Duodenal mucosa (tissue), 2 donors: Measurements from ENCODE around the gene CTU2.
A peak's percentile ranks its signal among the peaks of the same experiment; 100 is the strongest.

ENCODE experiments used
- H3K27ac ChIP-seq: one replicate; pipeline ENCODE4 v1.7.0; 2013; ENCODE audit warnings: low read depth, low read length
- H3K27me3 ChIP-seq, 2 donors: one replicate each; pipeline ENCODE4 v1.7.0; 2013; ENCODE audit warnings: low read length in 2 of 2, control low read depth in 1 of 2; ENCODE audit not compliant: insufficient read depth in 2 of 2, control insufficient read depth in 1 of 2
- H3K36me3 ChIP-seq, 2 donors: one replicate each; pipeline ENCODE4 v1.7.0; 2013; ENCODE audit warnings: low read length in 2 of 2, control low read depth in 1 of 2; ENCODE audit not compliant: insufficient read depth in 2 of 2, control insufficient read depth in 1 of 2
- H3K4me1 ChIP-seq, 2 donors: one replicate each; pipeline ENCODE4 v1.7.0; 2013; ENCODE audit warnings: low read length in 2 of 2, control low read depth in 1 of 2; ENCODE audit not compliant: insufficient read depth in 2 of 2, control insufficient read depth in 1 of 2
- H3K4me3 ChIP-seq, 2 donors: one replicate each; pipeline ENCODE4 v1.7.0; 2013; ENCODE audit warnings: low read length in 2 of 2, low read depth in 1 of 2
- H3K9ac ChIP-seq, 2 donors: one replicate each; pipeline ENCODE4 v1.7.0; 2013; ENCODE audit warnings: low read length in 2 of 2, low read depth in 1 of 2
- H3K9me3 ChIP-seq, 2 donors: one replicate each; pipeline ENCODE4 v1.7.0; 2013; ENCODE audit warnings: low read length in 2 of 2, control low read depth in 1 of 2; ENCODE audit not compliant: control insufficient read depth in 1 of 2

CTU2 gene

GRCh38 chr16:88681084-88681680 is 25.1 kb upstream of the CTU2 start:
- peaks cover 0 to 3% of the 10 kb centered on the region in 2 donors for H3K36me3 ChIP-seq
- H3K9me3 ChIP-seq, result no peaks in the 10 kb centered on the region
- peaks cover 16 to 38% of the 10 kb centered on the region in 2 donors for H3K4me1 ChIP-seq
- peak overlapping the region; percentile 35 to 36 for H3K4me3 ChIP-seq
- peak overlapping the region in 1 of 2 donors; percentile 25 for H3K9ac ChIP-seq
- H3K27ac ChIP-seq, result no peak overlapping the region
- H3K27me3 ChIP-seq, result peaks cover 4 to 5% of the 10 kb centered on the region in 2 donors

DNA sequence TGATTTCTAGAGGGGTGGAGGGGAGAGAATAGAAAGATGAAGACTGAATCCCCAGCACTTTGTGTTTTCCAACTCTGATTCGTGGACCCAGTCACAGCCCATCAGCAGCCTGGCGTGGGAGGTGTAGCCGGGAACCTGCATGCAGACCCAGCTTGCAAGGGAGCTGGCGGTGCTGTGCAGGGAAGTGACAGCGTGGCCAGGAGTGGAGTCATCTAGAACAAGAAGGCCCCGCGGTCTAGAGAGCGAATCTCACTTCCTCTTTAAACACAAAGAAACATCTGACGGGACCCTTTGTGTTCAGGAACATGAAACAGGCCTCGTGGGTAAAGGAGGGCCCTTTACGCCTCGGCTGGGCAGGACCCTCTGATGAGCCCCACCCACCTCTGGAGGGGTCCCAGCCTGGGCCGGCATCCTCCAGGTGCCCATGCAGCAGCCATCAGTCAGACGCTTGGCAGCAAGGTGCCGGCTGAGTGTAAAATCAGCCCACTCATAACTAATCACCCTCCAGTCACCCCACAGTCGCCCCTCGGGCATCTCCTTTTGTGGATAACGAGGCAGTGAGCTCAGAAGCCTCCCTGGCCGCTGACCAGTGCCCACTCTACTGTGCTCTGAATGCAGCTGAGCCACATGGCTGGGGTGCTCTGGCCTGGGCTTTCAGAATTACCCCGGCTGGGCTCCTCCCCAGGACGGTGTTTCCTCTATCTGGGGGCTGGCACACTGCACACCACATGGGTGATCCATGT is 24.4 kb upstream of the CTU2 start:
- Histone ChIP-seq H3K4me3 (peak overlapping the region; percentile 35 to 36), H3K9ac (peak overlapping the region in 1 of 2 donors; percentile 25), H3K9me3 (no peaks in the 10 kb centered on the region), H3K36me3 (peaks cover 0 to 3% of the 10 kb centered on the region in 2 donors), H3K27ac (peak overlapping the region; percentile 63), H3K27me3 (peaks cover 4 to 5% of the 10 kb centered on the region in 2 donors), H3K4me1 (peaks cover 20 to 42% of the 10 kb centered on the region in 2 donors)

DNA sequence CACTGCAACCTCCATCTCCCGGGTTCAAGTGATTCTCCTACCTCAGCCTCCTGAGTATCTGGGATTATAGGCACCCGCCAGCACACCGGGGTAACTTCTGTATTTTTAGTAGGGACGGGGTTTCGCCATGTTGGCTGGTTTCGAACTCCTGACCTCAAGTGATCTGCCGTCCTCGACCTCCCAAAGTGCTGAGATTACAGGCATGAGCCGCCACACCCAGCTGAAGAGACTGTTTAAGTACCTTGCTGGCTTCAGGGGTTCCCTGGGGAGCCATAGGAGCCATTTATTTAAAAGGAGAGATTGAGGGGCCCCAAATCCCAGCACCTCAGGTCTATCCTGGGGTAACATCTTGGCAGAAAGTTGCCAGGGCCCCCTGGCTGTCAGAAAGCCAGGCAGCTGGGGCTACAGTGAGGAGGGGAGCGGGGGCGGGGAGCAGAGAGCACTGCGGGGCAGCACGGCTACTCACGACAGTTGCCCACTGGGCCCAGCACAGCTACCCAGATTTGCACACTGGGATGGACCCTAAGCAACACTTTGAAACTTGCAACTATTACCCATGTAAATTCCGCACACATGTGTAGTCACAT is 21.6 kb upstream of the CTU2 start:
- no peaks in the 10 kb centered on the region for H3K9me3 ChIP-seq
- no peak overlapping the region for H3K27ac ChIP-seq
- peaks cover 30 to 57% of the 10 kb centered on the region in 2 donors for H3K4me1 ChIP-seq
- no peaks in the 10 kb centered on the region for H3K36me3 ChIP-seq
- peak overlapping the region in 1 of 2 donors; percentile 70 for H3K4me3 ChIP-seq
- no peak overlapping the region for H3K9ac ChIP-seq
- peaks cover 4 to 5% of the 10 kb centered on the region in 2 donors for H3K27me3 ChIP-seq

- no peak overlapping the region for H3K27ac ChIP-seq
- H3K9me3 ChIP-seq, result no peaks in the 10 kb centered on the region
- peak overlapping the region; percentile 25 to 32 for H3K9ac ChIP-seq
- peaks cover 30 to 57% of the 10 kb centered on the region in 2 donors for H3K4me1 ChIP-seq
- H3K27me3 ChIP-seq, result peaks cover 4 to 5% of the 10 kb centered on the region in 2 donors
- H3K4me3 ChIP-seq, result peak overlapping the region; percentile 70
- no peaks in the 10 kb centered on the region for H3K36me3 ChIP-seq
Observed at GRCh38 chr16:88685156-88686061, 20.9 kb upstream of the CTU2 start.

GRCh38 chr16:88686062-88686438 is 20.3 kb upstream of the CTU2 start:
- Histone ChIP-seq H3K4me1 (peaks cover 30 to 54% of the 10 kb centered on the region in 2 donors), H3K4me3 (peak overlapping the region; percentile 70), H3K9ac (peak overlapping the region in 1 of 2 donors; percentile 4), H3K9me3 (no peaks in the 10 kb centered on the region), H3K36me3 (no peaks in the 10 kb centered on the region), H3K27ac (no peak overlapping the region), H3K27me3 (peaks cover 4 to 5% of the 10 kb centered on the region in 2 donors)

- Histone ChIP-seq H3K9me3 (no peaks in the 10 kb centered on the region), H3K4me3 (peak within 1 kb of the TSS; percentile 70), H3K36me3 (no peaks in the 10 kb centered on the region), H3K9ac (peak within 1 kb of the TSS; percentile 25 to 43), H3K27ac (no peak within 1 kb of the TSS), H3K4me1 (peaks cover 33 to 54% of the 10 kb centered on the region in 2 donors), H3K27me3 (peaks cover 4 to 5% of the 10 kb centered on the region in 2 donors)
Observed at GRCh38 chr16:88686439-88687253, 19.7 kb upstream of the CTU2 start, which contains the start of gene SNAI3. Gene SNAI3 (minus strand): TSS chr16:88686507. CDS start chr16:88686406, 101 bp downstream.

DNA sequence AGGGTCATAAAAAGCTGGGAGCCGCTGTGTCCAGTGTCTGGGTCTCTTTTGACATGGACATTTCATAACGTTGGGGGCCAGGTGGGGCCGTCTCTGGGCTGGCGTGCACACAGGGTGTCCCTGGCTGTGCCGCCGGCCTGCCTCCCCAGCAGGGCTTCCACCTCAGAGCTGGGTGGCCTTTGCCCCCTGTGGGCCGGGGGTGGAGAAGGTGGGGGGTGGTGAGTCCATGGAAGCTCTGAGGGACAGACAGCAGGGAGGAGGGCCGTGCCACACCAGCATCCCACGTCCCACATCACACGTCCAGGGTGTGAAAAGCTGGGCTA is 19.1 kb upstream of the CTU2 start:
- H3K4me1 ChIP-seq, result peaks cover 35 to 53% of the 10 kb centered on the region in 2 donors
- no peak overlapping the region for H3K27ac ChIP-seq
- no peak overlapping the region for H3K4me3 ChIP-seq
- H3K27me3 ChIP-seq, result peaks cover 4 to 5% of the 10 kb centered on the region in 2 donors
- H3K9me3 ChIP-seq, result no peaks in the 10 kb centered on the region
- no peaks in the 10 kb centered on the region for H3K36me3 ChIP-seq
- no peak overlapping the region for H3K9ac ChIP-seq

DNA sequence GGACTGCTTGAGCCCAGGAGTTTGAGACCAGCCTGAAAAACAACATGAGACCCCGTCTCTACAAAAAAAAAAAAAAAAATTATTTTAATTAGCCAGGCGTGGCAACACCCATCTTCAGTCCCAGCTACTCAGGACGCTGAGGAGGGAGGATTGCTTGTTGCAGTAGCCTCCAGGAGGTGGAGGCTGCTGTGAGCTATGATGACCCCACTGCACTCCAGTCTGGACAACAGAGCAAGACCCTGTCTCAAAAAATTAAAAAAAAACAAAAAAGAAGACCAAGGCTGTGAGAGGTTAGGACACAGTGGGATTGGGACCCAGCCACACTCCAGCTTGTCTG is 18.7 kb upstream of the CTU2 start:
- peak overlapping the region in 1 of 2 donors; percentile 18 for H3K9ac ChIP-seq
- peaks cover 33 to 55% of the 10 kb centered on the region in 2 donors for H3K4me1 ChIP-seq
- H3K27me3 ChIP-seq, result peaks cover 4 to 5% of the 10 kb centered on the region in 2 donors
- no peak overlapping the region for H3K4me3 ChIP-seq
- no peaks in the 10 kb centered on the region for H3K36me3 ChIP-seq
- H3K9me3 ChIP-seq, result no peaks in the 10 kb centered on the region
- H3K27ac ChIP-seq, result no peak overlapping the region

DNA sequence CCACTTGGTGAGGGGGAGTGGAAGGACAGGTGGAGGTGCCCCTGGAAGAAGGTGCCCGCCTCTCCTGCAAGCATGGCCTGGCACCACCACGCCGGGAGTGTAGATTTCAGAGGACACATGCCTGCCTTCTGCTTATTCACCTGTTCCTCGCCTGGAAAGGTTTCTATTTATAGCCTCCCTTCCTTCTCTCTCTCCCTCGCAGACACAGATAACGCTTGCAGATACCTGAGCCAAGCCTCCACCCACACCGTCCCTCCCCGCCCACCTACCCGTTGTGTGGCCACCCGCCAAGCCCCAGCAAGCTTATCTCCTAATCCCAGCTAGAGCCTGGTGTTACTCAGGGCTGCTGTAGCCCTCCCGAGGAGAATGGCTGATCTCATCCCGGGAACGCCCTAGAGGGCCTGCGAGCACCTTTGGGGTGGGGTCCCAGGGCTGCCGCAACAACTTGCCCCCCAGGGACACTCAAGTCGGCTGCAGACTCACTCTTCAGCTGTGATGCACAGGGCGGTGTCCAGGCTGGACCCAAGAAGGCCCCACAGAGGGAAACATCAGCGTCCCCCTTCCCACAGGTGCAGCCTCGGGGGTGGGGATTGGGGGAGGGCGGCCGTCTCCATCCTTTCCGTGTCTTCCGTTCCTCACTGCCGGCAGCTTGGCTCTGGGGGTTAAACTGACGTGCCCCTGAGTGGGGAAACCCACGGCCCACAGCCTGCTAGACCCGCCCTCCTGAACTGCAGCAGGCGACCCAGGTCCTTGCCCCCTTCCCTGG is 18.1 kb upstream of the CTU2 start:
- Histone ChIP-seq H3K36me3 (no peaks in the 10 kb centered on the region), H3K27ac (no peak overlapping the region), H3K4me1 (peaks cover 33 to 55% of the 10 kb centered on the region in 2 donors), H3K9me3 (no peaks in the 10 kb centered on the region), H3K9ac (peak overlapping the region in 1 of 2 donors; percentile 18), H3K27me3 (peaks cover 4 to 5% of the 10 kb centered on the region in 2 donors), H3K4me3 (no peak overlapping the region)
